ENCODE data around the gene ABCF3.

ABCF3 gene

GRCh38 chr3:184236033-184236410 is 50.0 kb downstream of the ABCF3 start:
- no peak for DNase-seq
- no peak for TF ChIP-seq GATA1 (IDR thresholded peaks at IDR 0.05; ENCODE audit: low read depth, low read length)
- TF ChIP-seq POLR2A (IDR thresholded peaks at IDR 0.05; ENCODE audit: low read length): no peak

DNA sequence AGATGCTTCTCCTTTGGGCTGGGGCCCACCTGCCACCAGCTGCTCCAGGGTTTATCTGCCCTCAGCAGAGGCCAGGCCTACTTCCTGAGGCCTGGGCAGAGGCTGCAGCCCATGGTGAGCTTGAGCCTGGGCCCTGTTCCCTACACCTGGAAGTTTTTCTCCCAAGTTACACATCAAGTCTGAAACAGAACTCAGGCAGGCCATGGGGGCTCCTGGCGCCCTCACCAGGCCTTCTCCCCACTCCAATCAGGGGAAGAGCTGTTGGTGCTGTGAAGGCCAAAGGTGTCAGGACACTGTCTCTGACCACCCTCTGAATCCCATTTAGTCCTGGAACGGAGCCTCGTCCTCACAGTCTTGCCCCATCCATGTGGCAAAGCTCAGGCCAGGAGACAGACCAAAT is 50.6 kb downstream of the ABCF3 start:
- TF ChIP-seq GATA1 (IDR thresholded peaks at IDR 0.05; ENCODE audit: low read depth, low read length) (no peak), POLR2A (IDR thresholded peaks at IDR 0.05; ENCODE audit: low read length) (no peak)

DNA sequence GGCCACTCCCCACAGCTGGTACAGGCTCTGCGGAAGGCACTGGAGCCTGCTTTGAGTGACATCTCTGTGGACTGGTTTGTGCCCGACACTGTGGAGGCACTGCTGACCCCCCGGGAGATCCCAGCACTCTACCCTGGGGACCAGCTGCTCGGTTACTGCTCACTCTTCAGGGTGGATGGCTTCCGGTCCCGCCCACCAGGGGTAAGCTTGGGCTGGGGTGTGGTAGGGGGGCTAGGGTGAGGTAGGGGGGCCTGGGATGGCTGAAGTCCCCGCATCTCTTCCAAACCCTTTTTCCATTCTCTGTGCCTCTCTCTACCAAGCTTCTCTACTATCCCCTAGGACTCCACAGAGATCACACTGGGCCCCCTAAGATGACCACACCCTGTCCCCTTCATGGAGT is 51.2 kb downstream of the ABCF3 start:
- TF ChIP-seq GATA1 (IDR thresholded peaks at IDR 0.05; ENCODE audit: low read depth, low read length): no peak
- TF ChIP-seq POLR2A (IDR thresholded peaks at IDR 0.05; ENCODE audit: low read length): no peak
- no peak for DNase-seq

More for the DNA sequence above, 50.6 kb downstream of the ABCF3 start:
- no peak for DNase-seq

DNA sequence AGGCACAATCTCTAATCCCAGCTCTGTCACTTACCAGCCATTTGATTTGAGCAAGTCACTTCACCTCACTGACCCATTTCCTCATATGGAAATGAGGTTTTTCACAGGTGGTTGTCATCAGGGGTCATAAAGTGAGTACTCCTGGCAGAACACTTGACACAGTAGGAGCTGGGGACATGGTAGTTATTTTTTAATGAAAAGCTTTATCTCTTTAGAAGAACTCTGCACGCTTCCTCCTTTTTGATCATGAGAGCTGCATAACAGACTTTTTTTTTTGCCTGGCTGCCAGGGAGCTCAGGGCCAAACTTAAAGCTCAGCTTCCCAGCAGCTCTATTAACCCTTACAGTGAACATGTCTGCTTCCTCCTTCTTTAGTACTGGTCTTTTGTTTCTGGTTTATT is 51.8 kb downstream of the ABCF3 start:
- TF ChIP-seq GATA1 (IDR thresholded peaks at IDR 0.05; ENCODE audit: low read depth, low read length): no peak
- DNase-seq: no peak

GRCh38 chr3:184238246-184238818 is 52.3 kb downstream of the ABCF3 start:
- TF ChIP-seq GATA1 (IDR thresholded peaks at IDR 0.05; ENCODE audit: low read depth, low read length) (no peak), POLR2A (IDR thresholded peaks at IDR 0.05; ENCODE audit: low read length) (no peak)
- no peak for DNase-seq

GRCh38 chr3:184239221-184239620 is 53.2 kb downstream of the ABCF3 start:
- no peak for DNase-seq
- TF ChIP-seq POLR2A (IDR thresholded peaks at IDR 0.05; ENCODE audit: low read length) (no peak), GATA1 (IDR thresholded peaks at IDR 0.05; ENCODE audit: low read depth, low read length) (no peak)

- no peak for TF ChIP-seq POLR2A (IDR thresholded peaks at IDR 0.05; ENCODE audit: low read length)
- TF ChIP-seq GATA1 (IDR thresholded peaks at IDR 0.05; ENCODE audit: low read depth, low read length): no peak
Measured at GRCh38 chr3:184239708-184240107, 53.7 kb downstream of the ABCF3 start.

DNA sequence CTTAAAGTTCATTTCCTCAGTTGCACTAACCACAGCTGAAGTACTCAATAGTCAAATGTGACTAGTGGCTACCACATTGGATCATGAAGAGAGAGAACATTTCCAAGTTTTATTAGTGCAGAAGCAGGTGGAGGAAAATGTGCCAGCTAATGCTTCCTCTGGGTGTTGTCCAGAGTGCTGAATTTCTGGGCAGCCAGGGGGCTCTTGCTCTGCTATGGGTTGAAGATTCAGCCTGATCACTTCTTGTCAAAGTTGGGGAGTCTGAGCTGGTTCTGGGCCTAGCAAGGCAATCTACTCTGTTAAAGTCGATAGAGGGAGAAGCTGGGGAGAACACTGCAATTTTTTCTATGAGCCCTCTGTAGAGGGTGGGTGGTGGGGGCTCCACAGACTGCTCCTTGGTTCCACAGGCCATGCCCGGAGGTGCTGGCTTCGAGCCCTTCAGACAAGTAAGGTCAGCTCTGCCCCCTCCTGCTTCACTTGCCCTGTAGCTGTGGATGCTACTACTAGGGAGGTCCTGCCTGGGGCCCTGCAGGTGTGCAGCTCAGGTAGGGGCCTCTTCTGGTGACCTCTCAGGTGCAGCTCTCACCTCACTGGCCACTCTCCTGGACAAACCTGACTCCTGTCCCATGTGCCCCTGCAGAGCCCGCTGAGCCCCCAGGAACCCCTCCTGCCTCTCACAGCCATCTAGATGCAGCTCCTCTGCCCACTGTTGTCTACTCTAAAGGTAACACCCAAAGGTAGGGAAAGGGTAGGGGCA is 54.6 kb downstream of the ABCF3 start:
- DNase-seq: peak; percentile 27 to 34

More at GRCh38 chr3:184239708-184240107, 53.7 kb downstream of the ABCF3 start:
- DNase-seq: no peak

DNA sequence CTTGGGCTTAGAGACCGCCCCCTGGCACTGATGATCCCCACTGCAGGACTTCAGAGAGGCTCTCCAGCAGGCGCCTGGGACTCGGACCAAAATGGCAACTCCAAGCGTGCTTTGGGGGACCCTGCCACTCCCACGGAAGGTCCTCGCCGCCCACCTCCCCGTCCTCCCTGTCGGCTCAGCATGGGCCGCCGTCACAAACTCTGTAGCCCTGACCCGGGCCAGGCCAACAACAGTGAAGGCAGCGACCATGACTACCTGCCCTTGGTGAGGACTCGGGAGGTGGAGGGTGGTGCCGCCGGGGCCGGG is 55.1 kb downstream of the ABCF3 start:
- DNase-seq: no peak
- TF ChIP-seq GATA1 (IDR thresholded peaks at IDR 0.05; ENCODE audit: low read depth, low read length): no peak
- TF ChIP-seq POLR2A (IDR thresholded peaks at IDR 0.05; ENCODE audit: low read length): peak; percentile 7

More for the DNA sequence above, 54.6 kb downstream of the ABCF3 start:
- no peak for TF ChIP-seq POLR2A (IDR thresholded peaks at IDR 0.05; ENCODE audit: low read length)
- TF ChIP-seq GATA1 (IDR thresholded peaks at IDR 0.05; ENCODE audit: low read depth, low read length): no peak

GRCh38 chr3:184241447-184242296 is 55.7 kb downstream of the ABCF3 start:
- TF ChIP-seq GATA1 (IDR thresholded peaks at IDR 0.05; ENCODE audit: low read depth, low read length) (no peak), POLR2A (IDR thresholded peaks at IDR 0.05; ENCODE audit: low read length) (no peak)
- peak; percentile 57 to 68 for DNase-seq

GRCh38 chr3:184242297-184242685 is 56.3 kb downstream of the ABCF3 start:
- DNase-seq: no peak
- no peak for TF ChIP-seq POLR2A (IDR thresholded peaks at IDR 0.05; ENCODE audit: low read length)
- TF ChIP-seq GATA1 (IDR thresholded peaks at IDR 0.05; ENCODE audit: low read depth, low read length): no peak
